ENCODE results near the gene PITPNC1.

DNA sequence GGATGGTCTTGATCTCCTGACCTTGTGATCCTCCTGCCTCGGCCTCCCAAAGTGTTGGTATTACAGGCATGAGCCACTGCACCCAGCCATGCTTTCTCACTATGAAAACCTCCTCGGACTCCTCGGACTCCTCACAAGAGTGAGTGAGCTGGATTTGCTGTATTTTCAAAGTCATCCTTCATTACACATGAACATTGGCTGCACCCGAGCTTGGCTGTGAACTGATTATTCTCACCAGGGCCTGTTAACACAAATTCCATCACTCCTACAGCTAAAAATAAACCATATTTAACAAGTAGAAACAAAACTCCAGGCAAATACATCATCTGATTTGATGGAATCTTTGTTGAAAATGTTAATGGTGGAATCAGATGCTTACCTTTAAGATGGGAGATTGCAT lies 50.3 kb downstream of the PITPNC1 start:
- no peak for TF ChIP-seq SIN3A (IDR thresholded peaks at IDR 0.05; ENCODE audit: borderline replicate concordance, insufficient read depth, low read length)
- TF ChIP-seq, protein P1, sequence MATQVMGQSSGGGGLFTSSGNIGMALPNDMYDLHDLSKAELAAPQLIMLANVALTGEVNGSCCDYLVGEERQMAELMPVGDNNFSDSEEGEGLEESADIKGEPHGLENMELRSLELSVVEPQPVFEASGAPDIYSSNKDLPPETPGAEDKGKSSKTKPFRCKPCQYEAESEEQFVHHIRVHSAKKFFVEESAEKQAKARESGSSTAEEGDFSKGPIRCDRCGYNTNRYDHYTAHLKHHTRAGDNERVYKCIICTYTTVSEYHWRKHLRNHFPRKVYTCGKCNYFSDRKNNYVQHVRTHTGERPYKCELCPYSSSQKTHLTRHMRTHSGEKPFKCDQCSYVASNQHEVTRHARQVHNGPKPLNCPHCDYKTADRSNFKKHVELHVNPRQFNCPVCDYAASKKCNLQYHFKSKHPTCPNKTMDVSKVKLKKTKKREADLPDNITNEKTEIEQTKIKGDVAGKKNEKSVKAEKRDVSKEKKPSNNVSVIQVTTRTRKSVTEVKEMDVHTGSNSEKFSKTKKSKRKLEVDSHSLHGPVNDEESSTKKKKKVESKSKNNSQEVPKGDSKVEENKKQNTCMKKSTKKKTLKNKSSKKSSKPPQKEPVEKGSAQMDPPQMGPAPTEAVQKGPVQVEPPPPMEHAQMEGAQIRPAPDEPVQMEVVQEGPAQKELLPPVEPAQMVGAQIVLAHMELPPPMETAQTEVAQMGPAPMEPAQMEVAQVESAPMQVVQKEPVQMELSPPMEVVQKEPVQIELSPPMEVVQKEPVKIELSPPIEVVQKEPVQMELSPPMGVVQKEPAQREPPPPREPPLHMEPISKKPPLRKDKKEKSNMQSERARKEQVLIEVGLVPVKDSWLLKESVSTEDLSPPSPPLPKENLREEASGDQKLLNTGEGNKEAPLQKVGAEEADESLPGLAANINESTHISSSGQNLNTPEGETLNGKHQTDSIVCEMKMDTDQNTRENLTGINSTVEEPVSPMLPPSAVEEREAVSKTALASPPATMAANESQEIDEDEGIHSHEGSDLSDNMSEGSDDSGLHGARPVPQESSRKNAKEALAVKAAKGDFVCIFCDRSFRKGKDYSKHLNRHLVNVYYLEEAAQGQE (IDR thresholded peaks at IDR 0.05; ENCODE audit: insufficient read depth in 1 of 2, low read depth in 2 of 2, low read length in 2 of 2): no peak

All from PFSK-1 (cell line).